RKO (cell line): Measurements from ENCODE around the gene OR10X1.

ENCODE experiments used
- DNase-seq: peaks from one replicate; pipeline ENCODE4 v3.0.0-alpha.2; 2016; ENCODE audit warnings: low spot score

The OR10X1 gene, protein sequence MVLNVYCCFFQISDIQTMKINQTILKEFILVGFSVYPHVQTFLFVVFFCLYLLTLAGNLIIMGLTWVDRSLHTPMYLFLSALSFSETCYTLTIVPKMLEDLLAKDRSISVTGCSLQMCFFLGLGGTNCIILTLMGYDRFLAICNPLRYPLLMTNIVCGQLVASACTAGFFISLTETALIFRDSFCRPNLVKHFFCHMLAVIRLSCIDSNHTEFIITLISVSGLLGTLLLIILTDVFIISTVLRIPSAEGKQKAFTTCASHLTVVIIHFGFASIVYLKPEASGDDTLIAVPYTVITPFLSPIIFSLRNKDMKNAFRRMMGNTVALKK

DNA sequence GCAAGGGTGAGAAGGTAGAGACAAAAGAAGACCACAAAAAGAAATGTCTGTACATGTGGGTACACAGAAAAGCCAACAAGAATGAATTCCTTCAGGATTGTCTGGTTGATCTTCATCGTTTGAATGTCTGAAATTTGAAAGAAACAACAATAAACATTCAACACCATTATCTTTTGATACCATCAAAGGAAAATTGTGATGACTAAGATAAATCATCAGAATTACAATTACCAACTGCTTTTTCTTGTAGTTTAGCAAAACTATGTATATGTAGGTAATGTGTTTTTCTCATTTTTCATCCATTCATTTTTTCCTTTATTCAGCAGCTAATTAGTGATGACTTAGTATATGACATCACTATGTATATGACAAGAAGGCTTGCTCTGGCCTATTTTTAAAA, at the start of gene OR10X1:
TSS of gene OR10X1 (minus strand) at position 167 of the 400 bp plus-strand sequence. CDS start at position 167, 0 bp downstream.
- no peak for DNase-seq

DNA sequence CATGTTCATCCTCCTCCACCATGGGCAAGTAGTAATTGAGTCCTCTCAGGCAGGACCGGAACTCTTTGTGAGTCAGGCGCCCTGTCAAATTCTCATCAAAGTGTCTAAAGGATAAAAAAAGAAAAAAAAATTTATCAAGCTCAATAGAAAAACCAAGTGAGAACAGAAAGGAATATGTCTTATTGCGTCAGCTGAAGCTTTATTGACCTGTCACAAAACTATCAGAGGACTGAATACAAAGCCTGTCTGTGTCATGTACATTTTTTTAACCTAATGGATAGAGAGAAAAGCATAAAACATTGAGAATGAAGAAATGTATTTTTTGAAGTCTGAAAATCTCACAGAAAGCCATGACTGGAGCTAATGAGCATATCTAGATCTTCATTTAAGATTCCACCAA, 34.1 kb upstream of the OR10X1 start:
- DNase-seq = no peak

GRCh38 chr1:158611916-158612315, 32.2 kb upstream of the OR10X1 start:
- DNase-seq = no peak

DNA sequence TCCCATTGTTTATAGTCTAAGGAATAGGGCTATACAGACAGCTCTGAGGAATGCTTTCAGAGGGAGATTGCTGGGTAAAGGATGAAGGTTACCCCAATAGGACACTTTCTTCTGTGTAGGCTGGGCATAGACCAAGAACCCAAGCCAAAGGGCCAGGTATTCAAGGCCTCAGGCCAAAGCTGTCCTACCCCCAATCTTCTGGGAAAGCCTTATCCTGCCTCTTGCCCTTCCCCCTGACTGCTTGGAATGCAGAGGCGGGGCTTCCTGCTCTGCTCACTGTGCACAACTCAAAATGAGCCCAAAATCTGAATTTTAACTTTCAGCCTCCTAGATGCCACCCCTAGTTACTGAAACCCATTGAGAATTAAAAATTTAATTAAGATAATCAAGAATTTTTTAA, 27.6 kb upstream of the OR10X1 start:
- DNase-seq = no peak

DNA sequence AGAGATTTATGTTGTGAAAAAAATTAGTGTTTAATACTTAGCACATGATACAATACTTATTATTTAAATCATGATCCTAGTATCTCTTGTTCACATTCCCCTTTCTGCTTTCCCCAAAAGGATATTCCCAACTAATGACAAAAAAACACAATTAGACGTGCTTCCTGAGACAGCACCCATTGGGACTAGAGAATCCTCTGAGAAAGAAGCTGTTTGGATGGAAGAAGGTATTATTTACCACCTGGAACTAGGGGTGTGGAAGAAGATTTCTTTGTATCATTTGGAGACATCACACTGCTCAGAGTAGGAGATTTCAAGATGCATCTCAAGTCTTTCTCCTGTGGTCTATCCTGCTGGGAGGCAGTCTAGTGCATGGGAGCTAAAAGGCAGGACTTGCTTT, 25.3 kb upstream of the OR10X1 start, which contains the start of gene OR10Z1:
TSS of gene OR10Z1 (plus strand) at position 301 of the 400 bp plus-strand sequence. CDS start 1,171 bp downstream, outside the sequence.
- DNase-seq = no peak

GRCh38 chr1:158600735-158601134, 21.0 kb upstream of the OR10X1 start:
- DNase-seq = no peak

DNA sequence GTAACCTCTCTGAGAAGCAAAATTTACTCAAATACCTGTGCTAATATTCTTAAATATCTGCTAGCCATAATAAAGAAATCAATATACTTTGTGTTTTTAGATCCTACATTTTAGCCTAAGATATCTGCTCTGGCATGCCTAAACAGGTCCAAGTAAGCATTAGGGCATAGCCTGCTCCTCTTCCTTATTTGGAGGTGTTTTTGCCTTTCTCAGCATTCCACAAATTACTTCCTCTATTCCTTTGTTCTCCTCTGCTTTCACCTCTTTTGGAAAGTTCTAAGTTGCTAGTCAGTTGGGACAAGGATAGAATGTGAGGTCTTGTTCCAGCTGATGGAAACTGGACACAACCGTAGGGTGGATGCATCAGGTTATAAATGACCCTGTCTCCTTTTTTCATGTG, 7.2 kb upstream of the OR10X1 start:
- no peak for DNase-seq

GRCh38 chr1:158583962-158584361, 4.3 kb upstream of the OR10X1 start:
- no peak for DNase-seq

DNA sequence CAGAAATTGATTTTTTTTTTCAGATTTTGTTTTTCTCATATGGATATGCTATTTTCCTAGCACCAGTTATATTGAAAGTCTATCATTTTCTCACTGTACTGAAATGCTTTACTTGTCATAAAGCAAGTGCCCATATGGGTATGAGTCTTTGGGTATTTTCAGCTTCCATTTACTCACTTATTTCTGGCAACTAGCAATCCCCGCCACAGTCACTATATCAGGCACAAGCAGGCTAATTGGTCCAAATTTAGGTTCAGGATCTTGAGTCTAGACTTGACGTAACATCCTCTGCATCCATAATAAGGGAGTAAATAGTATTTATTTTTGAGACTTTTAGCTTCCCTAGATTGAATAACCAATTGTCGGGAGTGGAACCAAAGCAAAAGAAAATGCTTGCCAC, 2.1 kb downstream of the OR10X1 start:
- no peak for DNase-seq

- DNase-seq = no peak
These were observed 7.5 kb downstream of the OR10X1 start for GRCh38 chr1:158572226-158572625.

GRCh38 chr1:158570480-158570879, 9.2 kb downstream of the OR10X1 start, which contains the start of gene OR6P1:
OR6P1 (minus strand) TSS chr1:158570580; CDS start chr1:158563604, 6,976 bp downstream.
- no peak for DNase-seq

GRCh38 chr1:158564608-158565007, 15.1 kb downstream of the OR10X1 start:
- no peak for DNase-seq

DNA sequence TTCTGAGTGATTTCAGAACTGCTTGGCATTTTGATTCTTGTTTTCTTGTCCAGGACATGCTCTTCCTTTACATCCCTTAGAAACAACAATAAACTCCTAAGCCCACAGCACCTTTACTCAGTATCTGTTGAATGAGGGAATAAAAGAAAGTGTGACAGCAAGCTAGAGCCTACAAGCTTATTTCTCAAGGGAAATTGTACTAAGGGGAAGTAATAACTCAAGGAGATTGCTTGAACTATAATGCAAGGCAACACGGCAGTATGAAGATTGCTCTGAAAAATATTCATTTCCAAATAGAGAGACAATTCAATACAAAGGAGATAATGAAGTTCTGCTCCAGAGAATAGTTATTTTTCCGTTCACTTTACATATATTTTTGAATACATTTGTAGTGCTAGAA, 15.8 kb downstream of the OR10X1 start:
- no peak for DNase-seq

DNA sequence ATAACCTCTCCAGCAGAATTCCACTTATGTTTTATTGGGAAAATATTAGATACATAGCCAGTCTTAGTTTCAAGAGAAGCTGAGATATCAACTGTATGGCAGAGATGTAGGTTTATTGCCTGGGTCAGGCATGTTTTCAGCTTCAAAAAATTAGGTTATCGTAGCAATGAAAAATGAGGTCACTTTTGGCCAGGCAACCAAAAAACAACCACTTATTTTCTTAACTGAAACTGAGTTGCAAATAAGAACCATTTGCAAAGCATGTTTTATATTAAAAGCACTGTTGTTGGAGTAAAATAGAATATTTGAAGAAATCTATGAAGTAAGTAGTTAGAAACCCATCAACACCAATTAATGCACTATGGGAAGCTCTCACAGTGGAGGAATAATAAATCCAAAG, 20.0 kb downstream of the OR10X1 start:
- no peak for DNase-seq

- no peak for DNase-seq
These were observed 25.3 kb downstream of the OR10X1 start, which contains the start of gene OR6Y1 for GRCh38 chr1:158554352-158554751. OR6Y1 (minus strand) TSS chr1:158554405; CDS start chr1:158548105, 6,300 bp downstream.

DNA sequence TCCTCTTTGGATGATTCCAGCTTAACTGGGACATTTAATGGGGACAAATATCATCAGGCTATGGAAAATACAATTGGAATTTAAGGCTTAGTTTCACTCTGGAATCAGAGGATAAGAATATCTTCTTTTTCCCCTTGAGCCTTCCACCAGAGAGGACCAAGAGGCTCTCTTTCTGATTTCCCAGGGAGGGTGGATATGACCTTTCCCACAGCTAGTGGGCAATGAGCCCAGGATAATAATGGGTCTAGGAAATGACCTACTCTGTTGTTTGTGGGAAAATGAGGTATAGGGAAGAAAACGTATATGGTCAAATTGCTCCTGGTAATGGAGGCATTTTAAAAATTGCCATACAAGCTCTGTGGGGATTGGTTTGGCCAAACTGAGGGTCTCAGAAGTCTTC, 27.4 kb downstream of the OR10X1 start:
- no peak for DNase-seq

DNA sequence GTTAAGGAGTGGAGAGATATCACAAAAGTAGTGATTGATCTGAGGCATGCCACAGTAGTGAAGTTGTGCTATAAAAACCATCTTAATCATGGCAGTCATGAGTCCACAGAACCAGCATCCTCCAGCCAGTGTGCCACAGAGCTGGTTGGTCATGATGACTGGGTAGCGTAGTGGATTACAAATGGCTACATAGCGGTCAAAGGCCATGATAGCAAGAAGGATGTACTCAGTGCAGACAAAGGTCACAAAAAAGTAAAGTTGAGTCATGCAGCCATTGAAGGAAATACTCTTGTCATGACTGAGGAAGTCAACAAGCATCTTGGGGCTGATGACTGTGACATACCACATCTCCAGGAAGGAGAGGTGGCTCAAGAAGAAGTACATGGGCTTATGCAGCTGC, 32.2 kb downstream of the OR10X1 start:
- DNase-seq = peak; percentile 28

- no peak for DNase-seq
These were observed 42.1 kb downstream of the OR10X1 start for GRCh38 chr1:158537609-158538008.

GRCh38 chr1:158534496-158534895, 45.2 kb downstream of the OR10X1 start:
- no peak for DNase-seq
